Endodermal cell (in vitro differentiated cells): ENCODE measurements around the gene HIP1. TPM values are rescaled to one million over a fixed set of nuclear protein-coding genes. Genes with fewer than 3 reads are reported as not detected.
A peak's percentile ranks its signal among the peaks of the same experiment; 100 is the strongest.

Experiments used
- DNase-seq: peaks from one replicate; pipeline ENCODE4 v3.0.0-alpha.2; 2017
- H3K27ac ChIP-seq: 2 replicates; pipeline ENCODE4 v1.5.1; 2013; ENCODE audit warnings: mild to moderate bottlenecking, low read depth, low read length, moderate library complexity
- H3K27me3 ChIP-seq: 2 replicates; pipeline ENCODE4 v1.6.1; 2013; ENCODE audit warnings: mild to moderate bottlenecking, low read length, moderate library complexity; ENCODE audit not compliant: insufficient read depth, control insufficient read depth, poor library complexity, severe bottlenecking
- H3K36me3 ChIP-seq: 2 replicates; pipeline ENCODE4 v1.7.0; 2013; ENCODE audit warnings: mild to moderate bottlenecking, low read length, moderate library complexity; ENCODE audit not compliant: control insufficient read depth, insufficient read depth
- H3K4me1 ChIP-seq: one replicate; pipeline ENCODE4 v1.7.0; 2013; ENCODE audit warnings: low read length; ENCODE audit not compliant: control insufficient read depth, insufficient read depth
- H3K4me3 ChIP-seq: 2 replicates; pipeline ENCODE4 v1.5.1; 2013; ENCODE audit warnings: mild to moderate bottlenecking, low read length, moderate library complexity
- H3K9ac ChIP-seq: 2 replicates; pipeline ENCODE4 v1.6.1; 2013; ENCODE audit warnings: mild to moderate bottlenecking, low read length, moderate library complexity; ENCODE audit not compliant: poor library complexity, severe bottlenecking; ENCODE audit errors: extremely low read depth
- H3K9me3 ChIP-seq: 2 replicates; pipeline ENCODE4 v1.6.1; 2013; ENCODE audit warnings: mild to moderate bottlenecking, low read length, moderate library complexity; ENCODE audit not compliant: control insufficient read depth
- H3K27ac Mint-ChIP-seq: 2 replicates; pipeline ENCODE4 v1.8.0; 2020; ENCODE audit warnings: mixed read lengths
- H3K27me3 Mint-ChIP-seq: 2 replicates; pipeline ENCODE4 v1.8.0; 2021; ENCODE audit warnings: mild to moderate bottlenecking, mixed read lengths; ENCODE audit not compliant: insufficient read depth
- H3K36me3 Mint-ChIP-seq: 2 replicates; pipeline ENCODE4 v1.8.0; 2020; ENCODE audit warnings: low read depth, mixed read lengths
- H3K4me1 Mint-ChIP-seq: 2 replicates; pipeline ENCODE4 v1.8.0; 2020; ENCODE audit warnings: mixed read lengths
- H3K4me3 Mint-ChIP-seq: 2 replicates; pipeline ENCODE4 v1.8.0; 2020; ENCODE audit warnings: mild to moderate bottlenecking, moderate library complexity, mixed read lengths
- H3K9me3 Mint-ChIP-seq: 2 replicates; pipeline ENCODE4 v1.8.0; 2020; ENCODE audit warnings: mild to moderate bottlenecking, mixed read lengths
- CTCF ChIP-seq: fragments of 200-600 bp; sonication (generic); conservative IDR thresholded peaks from 2 replicates; pipeline ENCODE4 v1.5.0; 2021; ENCODE audit warnings: antibody characterized with exemption, mild to moderate bottlenecking
- WGBS, 2 experiments: methylation state at CpG; one replicate each; pipeline versions ENCODE4 v1.1.5 to v1.1.7; 2013; ENCODE audit warnings: missing lambda C conversion rate in 2 of 2, mixed read lengths in 1 of 2; ENCODE audit not compliant: insufficient coverage in 1 of 2, insufficient read length in 1 of 2; 5-methylcytosine and 5-hydroxymethylcytosine counted together
- total RNA-seq, 2 donors: library from RNA; stranded (reverse); fragmentation: NEBNext Ultra II Directional in 1 of 2; extraction: Animal tissue kit (Norgen Biotek cat#: 25700) in 1 of 2; gene quantifications; 2 replicates in 1 of 2; 3 replicates in 1 of 2; pipeline ENCODE4 v1.2.1, GENCODE V29; 2021

The HIP1 gene
- total RNA-seq, 2 donors from 2014 or later: 64.7 to 70.0 TPM

GRCh38 chr7:75743455-75743859, 4.7 kb upstream of the HIP1 start:
- no peaks in the 10 kb centered on the region for H3K9me3 Mint-ChIP-seq
- Histone ChIP-seq H3K27me3 (peaks cover 4% of the 10 kb centered on the region), H3K9ac (no peak overlapping the region), H3K36me3 (no peaks in the 10 kb centered on the region), H3K27ac (no peak overlapping the region), H3K4me3 (no peak overlapping the region), H3K9me3 (no peaks in the 10 kb centered on the region), H3K4me1 (no peaks in the 10 kb centered on the region)
- H3K27me3 Mint-ChIP-seq: peaks cover 10% of the 10 kb centered on the region
- peaks cover 8% of the 10 kb centered on the region for H3K4me1 Mint-ChIP-seq
- no peak for TF ChIP-seq CTCF
- no peaks in the 10 kb centered on the region for H3K36me3 Mint-ChIP-seq
- no peak overlapping the region for H3K27ac Mint-ChIP-seq
- WGBS, 2 experiments: 80 to 82% methylated on average over 4 of the region's 4 CpGs
- no peak for DNase-seq
- no peak overlapping the region for H3K4me3 Mint-ChIP-seq

GRCh38 chr7:75740846-75741497, 2.2 kb upstream of the HIP1 start:
- H3K9me3 Mint-ChIP-seq: no peaks in the 10 kb centered on the region
- H3K27ac ChIP-seq: no peak overlapping the region
- H3K4me3 Mint-ChIP-seq: no peak overlapping the region
- peak; percentile 71 for DNase-seq
- H3K4me3 ChIP-seq: no peak overlapping the region
- H3K27me3 Mint-ChIP-seq: peaks cover 29% of the 10 kb centered on the region
- no peaks in the 10 kb centered on the region for H3K9me3 ChIP-seq
- H3K36me3 ChIP-seq: no peaks in the 10 kb centered on the region
- 67 to 68% methylated on average over 12 to 13 of the region's 13 CpGs for WGBS, 2 experiments
- no peaks in the 10 kb centered on the region for H3K4me1 ChIP-seq
- H3K27ac Mint-ChIP-seq: peak overlapping the region; percentile 38
- no peak for TF ChIP-seq CTCF
- H3K36me3 Mint-ChIP-seq: no peaks in the 10 kb centered on the region
- H3K27me3 ChIP-seq: peaks cover 16% of the 10 kb centered on the region
- H3K9ac ChIP-seq: no peak overlapping the region
- peaks cover 15% of the 10 kb centered on the region for H3K4me1 Mint-ChIP-seq

GRCh38 chr7:75739796-75740672, 1.3 kb upstream of the HIP1 start:
- Mint-ChIP-seq H3K4me1 (peaks cover 15% of the 10 kb centered on the region), H3K4me3 (peak overlapping the region; percentile 86), H3K9me3 (no peaks in the 10 kb centered on the region), H3K36me3 (no peaks in the 10 kb centered on the region), H3K27me3 (peaks cover 29% of the 10 kb centered on the region), H3K27ac (peak overlapping the region; percentile 89)
- no peak overlapping the region for H3K27ac ChIP-seq
- peaks cover 16% of the 10 kb centered on the region for H3K27me3 ChIP-seq
- H3K36me3 ChIP-seq: no peaks in the 10 kb centered on the region
- no peak for TF ChIP-seq CTCF
- peak; percentile 54 for DNase-seq
- peak overlapping the region; percentile 4 for H3K9ac ChIP-seq
- H3K9me3 ChIP-seq: no peaks in the 10 kb centered on the region
- 57 to 65% methylated on average over 19 to 25 of the region's 26 CpGs for WGBS, 2 experiments
- peak overlapping the region; percentile 75 for H3K4me3 ChIP-seq
- H3K4me1 ChIP-seq: no peaks in the 10 kb centered on the region
